Activated CD4-positive, alpha-beta memory T cell treated with anti-CD3 and anti-CD28 coated beads for 36 hours (primary cell): ENCODE results near the gene TKTL1. TPM values are rescaled to one million over a fixed set of nuclear protein-coding genes. Genes with fewer than 3 reads are reported as not detected.

ENCODE experiments used
- CTCF ChIA-PET: fragments of 350-600 bp; sonication (Branson Sonifier 250); formaldehyde crosslinking; loops from one replicate; lab custom pipeline; 2021; ENCODE audit warnings: antibody characterized with exemption, inconsistent platforms; lab: Charles Lee
- POLR2A ChIA-PET: fragments of 350-600 bp; sonication (Branson Sonifier 250); formaldehyde crosslinking; loops from one replicate; lab custom pipeline; 2021; ENCODE audit warnings: antibody characterized with exemption; lab: Charles Lee
- DNase-seq: peaks from one replicate; pipeline ENCODE4 v3.0.0-alpha.2; 2020
- H3K27ac Mint-ChIP-seq: one replicate; pipeline ENCODE4 v1.8.0; 2021; ENCODE audit warnings: mixed read lengths
- H3K27me3 Mint-ChIP-seq: one replicate; pipeline ENCODE4 v1.8.0; 2021; ENCODE audit warnings: mixed read lengths
- H3K36me3 Mint-ChIP-seq: one replicate; pipeline ENCODE4 v1.8.0; 2021; ENCODE audit warnings: mixed read lengths
- H3K4me1 Mint-ChIP-seq: one replicate; pipeline ENCODE4 v1.8.0; 2021; ENCODE audit warnings: low read depth, mixed read lengths
- H3K4me3 Mint-ChIP-seq: one replicate; pipeline ENCODE4 v1.8.0; 2021; ENCODE audit warnings: mild to moderate bottlenecking, mixed read lengths
- H3K9me3 Mint-ChIP-seq: one replicate; pipeline ENCODE4 v1.8.0; 2021; ENCODE audit warnings: mixed read lengths
- intact Hi-C: fragments of 100-400 bp; cut with micrococcal nuclease; formaldehyde crosslinking; loops from one replicate; pipeline ENCODE4 v1.15.1; 2023
- total RNA-seq, 2 experiments: library from RNA; stranded (reverse); gene quantifications; one replicate each; pipeline ENCODE4 v1.2.3, GENCODE V29; 2021

Gene TKTL1
- total RNA-seq, 2 experiments from 2014 or later: 0.15 to 0.21 TPM

DNA sequence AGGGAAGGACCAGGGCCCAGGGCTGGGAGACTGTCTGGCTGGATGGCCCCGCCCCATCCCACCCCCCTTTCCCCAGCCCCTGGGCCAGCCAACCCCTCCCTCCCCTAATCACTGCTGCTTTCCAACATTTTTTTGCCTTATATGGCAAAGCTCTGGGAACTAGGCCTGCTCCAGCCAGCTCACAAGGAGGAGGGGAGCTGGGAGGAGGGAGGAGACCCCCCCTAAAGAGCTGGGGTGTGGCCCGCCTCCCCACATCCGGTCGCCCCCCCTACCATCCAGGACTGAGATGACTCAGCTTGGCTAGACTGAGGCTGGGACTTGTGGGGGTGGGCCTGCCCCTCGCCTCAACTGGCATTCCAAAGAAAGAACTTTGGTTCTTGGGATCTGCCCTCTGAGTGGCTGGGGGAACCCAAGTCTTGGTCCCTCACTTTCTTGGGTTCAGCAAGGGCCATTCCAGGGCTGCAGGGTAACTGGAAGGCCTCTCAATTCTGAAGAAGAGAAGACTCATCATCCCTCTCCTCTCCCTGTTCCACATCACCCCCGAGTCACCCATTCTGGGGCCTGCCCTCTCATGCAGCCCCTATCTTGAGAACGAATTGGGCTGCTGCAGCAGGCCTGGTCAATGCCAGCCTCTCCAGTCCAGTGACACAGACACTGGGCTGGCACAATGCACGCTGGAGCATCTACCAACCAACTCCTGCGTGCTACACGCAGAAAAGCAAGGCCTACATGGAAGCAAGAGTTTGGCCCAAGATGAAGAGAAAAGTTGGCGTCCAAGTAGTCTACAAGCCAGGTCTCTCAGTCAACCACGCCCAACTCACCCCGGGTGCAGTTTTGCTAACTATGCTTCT lies 74.1 kb downstream of the TKTL1 start:
- CTCF ChIA-PET: interaction anchor here (1.0 kb wide), 1 partner anchor 28 kb away, joined by 3 read pairs; the partner anchor contains the start of gene RPL10
- Mint-ChIP-seq H3K4me3 (peak overlapping the region; percentile 96), H3K9me3 (no peaks in the 10 kb centered on the region), H3K36me3 (peaks cover 20% of the 10 kb centered on the region), H3K27ac (peak overlapping the region; percentile 96), H3K4me1 (peaks cover 24% of the 10 kb centered on the region), H3K27me3 (no peaks in the 10 kb centered on the region)
- DNase-seq: peak; percentile 82
- intact Hi-C loops: loop anchor here (1.0 to 10.0 kb wide), 2 partner anchors 10 to 395 kb away; partner anchors contain the start of genes EMD, HCFC1 and TMEM187
- POLR2A ChIA-PET: interaction anchor here (1.0 to 2.0 kb wide), 3 partner anchors 18 to 29 kb away, joined by 3 to 11 read pairs (median 4); partner anchors contain the start of gene RPL10

DNA sequence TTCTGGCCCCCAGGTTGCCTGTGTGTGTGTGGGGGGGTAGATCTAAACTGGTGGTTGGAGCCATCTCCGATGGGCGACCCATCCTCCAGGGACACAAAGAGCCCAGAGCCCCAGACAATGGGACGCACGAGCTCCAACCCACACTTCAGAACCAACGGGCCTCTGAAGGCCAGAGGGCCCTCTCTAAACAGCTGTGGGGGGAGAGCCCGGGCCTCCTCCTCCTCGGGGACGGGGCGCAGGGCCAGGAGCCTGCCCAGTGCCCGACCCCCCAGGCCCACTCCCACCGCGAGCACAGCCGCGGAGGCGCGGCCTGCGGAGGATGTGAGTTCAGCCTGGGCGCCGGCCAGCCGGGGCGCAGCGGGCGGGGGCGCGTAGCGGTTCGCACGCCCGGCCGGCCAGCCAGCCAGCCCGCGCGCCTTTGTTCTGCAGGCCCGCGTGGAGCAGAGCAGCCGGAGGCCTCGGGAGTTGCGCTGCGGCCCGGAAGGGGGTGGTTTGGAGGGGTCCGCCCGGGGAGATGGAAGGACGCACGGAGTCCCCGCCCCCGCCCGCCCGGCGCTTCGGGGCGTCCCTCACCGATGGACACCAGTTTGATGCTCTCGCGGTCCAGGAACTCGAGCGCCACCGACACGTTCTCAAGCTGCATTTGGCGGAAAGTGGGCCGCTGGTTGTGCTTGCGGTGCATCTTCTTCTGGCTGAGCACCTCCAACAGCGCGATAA lies 74.9 kb downstream of the TKTL1 start:
- intact Hi-C loops: loop anchor here (10.0 kb wide), 1 partner anchor 396 kb away; the partner anchor contains the start of genes HCFC1 and TMEM187
- H3K4me1 Mint-ChIP-seq: peaks cover 25% of the 10 kb centered on the region
- peak overlapping the region; percentile 96 for H3K27ac Mint-ChIP-seq
- no peak for DNase-seq
- peaks cover 17% of the 10 kb centered on the region for H3K36me3 Mint-ChIP-seq
- peak overlapping the region; percentile 96 for H3K4me3 Mint-ChIP-seq
- CTCF ChIA-PET: no interaction called here
- POLR2A ChIA-PET: interaction anchor here (1.0 kb wide), 1 partner anchor 145 kb away, joined by 3 read pairs; the partner anchor contains the start of gene FAM3A
- no peaks in the 10 kb centered on the region for H3K27me3 Mint-ChIP-seq
- no peaks in the 10 kb centered on the region for H3K9me3 Mint-ChIP-seq

DNA sequence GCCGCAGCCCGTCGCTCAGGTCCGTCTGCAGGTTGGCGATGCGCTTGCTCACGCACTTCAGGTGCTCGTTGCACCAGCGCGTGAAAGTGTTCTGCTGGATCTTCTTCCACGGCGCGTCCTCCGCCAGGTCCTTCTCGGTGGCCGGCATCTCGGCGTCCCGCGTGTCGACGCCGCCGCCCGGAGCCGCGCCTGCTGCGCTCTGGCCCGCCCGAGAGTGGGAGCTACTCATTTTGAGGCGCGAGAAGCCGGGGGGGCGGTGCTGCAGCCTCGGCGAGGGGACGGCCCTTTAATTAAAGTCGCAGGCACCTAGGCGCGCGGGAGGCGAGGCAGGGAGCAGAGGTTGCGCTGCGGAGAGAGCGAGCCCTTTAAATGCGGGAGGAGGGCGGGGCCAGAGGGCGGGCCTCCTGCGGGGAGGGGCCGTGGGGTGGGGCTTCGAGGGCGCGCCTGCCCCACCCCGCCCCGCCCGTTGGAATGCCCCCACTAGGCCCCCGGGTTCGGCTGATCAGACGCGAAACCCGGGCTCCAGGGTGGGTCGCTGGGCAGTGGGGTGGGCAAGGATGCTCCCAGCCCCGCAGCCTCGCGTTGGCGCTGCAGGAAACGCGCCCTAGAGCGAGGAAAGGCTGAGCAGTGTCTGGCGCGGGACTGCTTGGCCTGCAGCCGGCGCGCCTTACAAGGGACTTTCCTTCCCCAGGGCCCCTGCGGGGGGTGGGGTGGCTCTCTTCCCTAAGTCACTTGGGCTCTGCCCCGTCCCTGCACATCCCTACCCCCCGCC lies 75.6 kb downstream of the TKTL1 start:
- H3K4me1 Mint-ChIP-seq: peaks cover 25% of the 10 kb centered on the region
- ChIA-PET CTCF (no interaction called here), POLR2A (interaction anchor here (0.7 to 1.0 kb wide), 3 partner anchors 8 to 144 kb away, joined by 3 read pairs; partner anchors contain the start of genes EMD and FAM3A)
- peak overlapping the region; percentile 75 for H3K4me3 Mint-ChIP-seq
- peak overlapping the region; percentile 83 for H3K27ac Mint-ChIP-seq
- H3K36me3 Mint-ChIP-seq: peaks cover 15% of the 10 kb centered on the region
- intact Hi-C loops: loop anchor here (10.0 kb wide), 1 partner anchor 396 kb away; the partner anchor contains the start of genes HCFC1 and TMEM187
- H3K9me3 Mint-ChIP-seq: no peaks in the 10 kb centered on the region
- H3K27me3 Mint-ChIP-seq: no peaks in the 10 kb centered on the region
- DNase-seq: peak; percentile 95

DNA sequence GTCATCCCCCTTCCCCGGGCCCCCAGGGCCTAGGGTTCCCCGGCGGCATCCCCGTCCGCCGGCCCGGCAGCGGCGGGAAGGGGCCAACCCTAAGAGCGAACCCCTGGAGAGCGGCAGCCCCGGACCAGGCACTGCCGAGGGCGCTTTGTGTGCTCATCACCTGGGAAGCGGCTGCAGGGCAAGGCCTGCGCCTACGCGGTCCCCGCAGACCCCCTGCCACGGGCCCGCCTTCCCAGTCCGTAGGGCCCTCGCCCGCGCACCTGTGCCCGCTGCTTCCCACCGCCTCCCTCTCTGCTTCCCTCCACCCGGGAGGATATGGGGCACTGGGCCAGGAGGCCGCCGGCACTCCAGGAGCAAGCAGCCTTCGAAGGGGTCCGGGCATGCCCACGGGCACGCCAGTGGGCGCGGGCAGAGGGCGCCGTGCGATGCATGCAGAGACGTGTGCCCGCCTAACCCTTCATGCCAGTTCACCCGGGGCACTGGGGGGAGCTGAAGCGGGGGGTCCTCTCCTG lies 76.2 kb downstream of the TKTL1 start:
- H3K4me3 Mint-ChIP-seq: peak overlapping the region; percentile 75
- H3K9me3 Mint-ChIP-seq: no peaks in the 10 kb centered on the region
- peaks cover 11% of the 10 kb centered on the region for H3K36me3 Mint-ChIP-seq
- POLR2A ChIA-PET: no interaction called here
- peak overlapping the region; percentile 89 for H3K27ac Mint-ChIP-seq
- H3K27me3 Mint-ChIP-seq: no peaks in the 10 kb centered on the region
- peaks cover 25% of the 10 kb centered on the region for H3K4me1 Mint-ChIP-seq
- intact Hi-C loops: loop anchor here (10.0 kb wide), 1 partner anchor 397 kb away; the partner anchor contains the start of genes HCFC1 and TMEM187
- DNase-seq: no peak
- CTCF ChIA-PET: no interaction called here

DNA sequence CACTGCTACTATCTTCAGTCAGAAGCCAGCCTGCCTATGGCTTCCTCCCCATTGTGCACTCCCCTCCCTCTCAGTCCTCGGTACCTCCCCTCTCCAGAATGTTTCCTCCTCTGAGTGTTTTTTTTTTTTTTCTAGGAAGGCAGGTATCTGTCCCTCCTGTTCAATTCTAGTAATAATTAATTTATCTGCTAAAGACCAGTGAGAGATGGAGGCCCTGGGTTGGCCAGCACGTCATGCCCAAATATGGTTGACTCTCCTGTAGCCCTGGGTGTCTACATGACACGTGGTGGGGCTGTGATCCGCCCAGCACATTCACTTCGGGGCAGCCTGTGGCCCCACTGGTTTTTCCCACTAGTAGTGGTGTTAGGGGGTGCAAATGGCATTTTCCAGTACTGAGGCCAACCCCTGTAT lies 77.0 kb downstream of the TKTL1 start:
- peaks cover 30% of the 10 kb centered on the region for H3K4me1 Mint-ChIP-seq
- ChIA-PET CTCF (interaction anchor here (1.2 to 2.0 kb wide), 8 partner anchors 10 to 174 kb away, joined by 3 to 17 read pairs (median 7); partner anchors contain the start of genes ATP6AP1, G6PD, IKBKG and RPL10), POLR2A (interaction anchor here (0.7 kb wide), 1 partner anchor 273 kb away, joined by 3 read pairs; no protein-coding TSS in a partner anchor)
- intact Hi-C loops: loop anchor here (10.0 kb wide), 1 partner anchor 398 kb away; the partner anchor contains the start of genes HCFC1 and TMEM187
- H3K27ac Mint-ChIP-seq: peak overlapping the region; percentile 89
- peak; percentile 58 for DNase-seq
- peaks cover 11% of the 10 kb centered on the region for H3K36me3 Mint-ChIP-seq
- peak overlapping the region; percentile 75 for H3K4me3 Mint-ChIP-seq
- no peaks in the 10 kb centered on the region for H3K9me3 Mint-ChIP-seq
- H3K27me3 Mint-ChIP-seq: no peaks in the 10 kb centered on the region

DNA sequence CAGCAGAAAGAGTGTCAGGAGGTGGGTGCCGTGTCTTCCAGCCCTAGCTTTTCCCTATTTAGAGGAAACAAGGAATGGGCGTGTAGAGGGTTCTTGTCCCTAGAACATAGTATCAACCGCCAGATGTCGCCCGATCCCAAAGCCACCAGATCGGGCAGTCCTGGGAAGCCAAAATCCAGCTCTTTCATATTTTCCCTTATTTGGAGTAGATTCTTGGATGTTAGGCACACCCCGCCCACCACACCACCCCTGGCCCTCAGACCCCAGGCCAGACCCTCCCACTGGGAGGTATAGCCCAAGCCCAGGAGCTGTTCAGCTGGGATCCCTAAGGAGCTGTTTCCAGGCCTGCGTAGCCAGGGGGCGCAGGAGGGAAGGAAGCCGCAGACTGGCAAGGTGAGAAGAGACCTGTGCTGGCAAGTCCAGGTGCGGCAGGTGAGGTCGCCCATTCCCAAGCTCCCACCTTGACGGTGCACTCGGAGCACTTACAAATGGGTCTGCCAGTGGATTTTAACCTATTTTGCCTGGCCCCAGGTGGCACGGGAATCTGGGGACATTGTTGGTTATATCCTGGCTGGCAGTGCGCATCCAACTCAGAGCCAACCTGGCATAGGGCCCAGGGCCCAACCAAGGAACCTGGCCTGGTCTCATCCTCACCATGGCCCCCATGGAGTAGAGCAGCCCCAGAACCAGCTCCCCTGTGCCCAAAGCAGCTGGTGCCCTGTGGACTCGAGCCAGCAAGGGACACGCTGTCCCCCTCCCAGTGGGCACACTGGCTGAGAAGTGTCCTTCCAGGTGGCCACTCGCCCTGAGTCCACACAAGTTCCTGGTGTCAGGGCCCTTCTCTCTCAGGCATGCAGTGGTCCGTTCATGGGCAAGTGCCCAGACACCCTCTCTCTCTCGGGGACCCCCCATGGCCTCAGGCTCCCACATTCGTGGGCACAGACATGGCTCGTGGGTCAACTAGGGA lies 78.0 kb downstream of the TKTL1 start:
- Mint-ChIP-seq H3K4me3 (peak overlapping the region; percentile 70), H3K27me3 (no peaks in the 10 kb centered on the region), H3K27ac (no peak overlapping the region), H3K4me1 (peaks cover 23% of the 10 kb centered on the region), H3K36me3 (peaks cover 7% of the 10 kb centered on the region), H3K9me3 (no peaks in the 10 kb centered on the region)
- CTCF ChIA-PET: interaction anchor here (1.1 to 2.0 kb wide), 10 partner anchors 9 to 281 kb away, joined by 3 to 17 read pairs (median 6); partner anchors contain the start of genes ATP6AP1, G6PD, IKBKG and RPL10
- peak; percentile 46 for DNase-seq
- POLR2A ChIA-PET: interaction anchor here (0.6 to 0.7 kb wide), 3 partner anchors 25 to 355 kb away, joined by 3 read pairs; no protein-coding TSS in a partner anchor
- intact Hi-C loops: loop anchor here (10.0 kb wide), 1 partner anchor 399 kb away; the partner anchor contains the start of genes HCFC1 and TMEM187

DNA sequence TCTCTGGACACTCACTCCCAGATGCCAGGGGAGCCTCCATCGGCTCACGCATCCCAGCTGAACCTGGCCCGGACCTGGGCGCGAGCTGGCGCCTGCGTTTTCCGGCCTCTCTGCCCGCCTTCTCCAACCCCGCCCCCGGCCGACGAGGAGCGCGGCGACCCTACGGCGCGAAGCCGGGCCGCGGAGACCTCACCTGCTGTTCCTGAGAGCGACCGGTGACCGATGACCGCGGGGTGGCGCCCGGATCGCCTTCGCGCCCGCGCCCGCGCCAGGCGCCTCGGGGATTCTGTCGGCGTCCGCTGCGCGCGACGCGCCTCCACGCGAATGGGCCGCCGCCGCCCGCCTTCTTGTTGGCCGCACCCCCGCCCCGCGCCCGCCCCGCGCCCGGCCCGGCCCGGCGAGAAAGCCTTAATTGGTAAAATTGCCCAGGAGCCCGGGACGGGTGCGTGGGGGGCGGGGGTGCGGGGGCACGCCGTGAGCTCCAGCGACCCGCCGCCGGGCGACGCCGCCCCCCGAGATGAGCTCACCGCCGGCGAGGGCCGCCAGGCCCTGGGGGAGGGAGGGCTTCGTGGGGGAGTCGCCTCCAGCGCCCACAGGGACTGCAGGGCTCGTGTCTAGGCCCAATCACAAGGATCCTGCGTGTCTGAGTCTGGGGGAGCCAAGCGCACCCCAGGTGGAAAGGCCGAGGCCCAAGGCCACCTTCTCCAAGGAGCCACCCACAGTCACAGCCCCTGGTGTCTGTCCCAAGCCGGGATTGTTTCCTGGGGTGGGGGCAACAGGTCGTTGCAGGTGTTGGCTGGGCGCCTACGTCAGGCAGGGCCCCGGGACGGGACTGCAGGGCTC lies 78.9 kb downstream of the TKTL1 start, which contains the start of gene FLNA:
Gene FLNA, minus strand, starts transcription at position 322 of the 843 bp plus-strand sequence. CDS start 3,389 bp downstream, outside the sequence.
- H3K27me3 Mint-ChIP-seq: no peaks in the 10 kb centered on the region
- no peaks in the 10 kb centered on the region for H3K9me3 Mint-ChIP-seq
- peaks cover 7% of the 10 kb centered on the region for H3K36me3 Mint-ChIP-seq
- ChIA-PET CTCF (interaction anchor here (1.1 to 2.0 kb wide), 5 partner anchors 24 to 282 kb away, joined by 3 to 17 read pairs (median 7); partner anchors contain the start of genes ATP6AP1 and RPL10), POLR2A (no interaction called here)
- intact Hi-C loops: loop anchor here (5.0 to 10.0 kb wide), 3 partner anchors 63 to 400 kb away; partner anchors contain the start of genes GDI1, HCFC1, MECP2 and TMEM187
- H3K4me1 Mint-ChIP-seq: peaks cover 23% of the 10 kb centered on the region
- DNase-seq: peak; percentile 38
- H3K4me3 Mint-ChIP-seq: peak within 1 kb of the TSS; percentile 70
- H3K27ac Mint-ChIP-seq: no peak within 1 kb of the TSS

DNA sequence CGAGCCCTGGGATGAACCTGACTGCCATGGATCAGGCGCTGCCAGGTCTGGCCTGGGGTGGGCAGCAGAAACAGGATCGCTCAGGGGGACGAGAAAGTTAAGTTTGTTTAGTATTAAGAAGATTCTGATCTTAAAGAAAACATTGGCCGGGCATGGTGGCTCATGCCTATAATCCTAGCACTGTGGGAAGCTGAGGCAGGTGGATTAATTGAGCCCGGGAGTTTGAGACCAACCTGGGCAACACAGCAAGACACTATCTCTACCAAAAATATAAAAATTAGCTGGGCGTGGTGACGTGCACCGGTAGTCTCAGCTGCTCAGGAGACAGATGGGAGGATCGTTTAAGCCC lies 79.5 kb downstream of the TKTL1 start:
- peak overlapping the region; percentile 28 for H3K4me3 Mint-ChIP-seq
- ChIA-PET CTCF (no interaction called here), POLR2A (no interaction called here)
- no peaks in the 10 kb centered on the region for H3K9me3 Mint-ChIP-seq
- DNase-seq: no peak
- peaks cover 25% of the 10 kb centered on the region for H3K4me1 Mint-ChIP-seq
- H3K36me3 Mint-ChIP-seq: peaks cover 4% of the 10 kb centered on the region
- H3K27ac Mint-ChIP-seq: no peak overlapping the region
- intact Hi-C loops: loop anchor here (5.0 to 10.0 kb wide), 3 partner anchors 62 to 400 kb away; partner anchors contain the start of genes GDI1, HCFC1, MECP2 and TMEM187
- H3K27me3 Mint-ChIP-seq: no peaks in the 10 kb centered on the region

DNA sequence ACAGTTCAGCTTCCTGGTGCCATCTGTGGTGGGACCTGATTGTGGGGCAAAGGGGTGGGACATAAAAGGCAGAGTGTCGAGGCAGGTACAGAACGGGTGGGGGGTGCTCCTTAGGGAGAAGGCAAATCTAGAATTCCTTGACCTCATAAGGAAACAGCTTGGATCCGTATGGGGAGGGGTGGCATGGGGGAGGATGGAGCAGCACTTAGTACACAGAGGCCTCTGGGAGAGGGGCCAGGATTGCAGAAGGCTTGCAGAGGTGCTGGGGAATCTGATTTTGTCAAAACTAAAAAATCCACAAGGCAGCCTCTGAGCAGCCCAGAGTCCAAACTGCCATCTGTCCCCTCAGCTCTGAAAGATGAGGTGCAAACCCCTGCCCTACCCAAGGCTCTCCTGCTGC lies 81.2 kb downstream of the TKTL1 start:
- POLR2A ChIA-PET: no interaction called here
- Mint-ChIP-seq H3K27ac (peak overlapping the region; percentile 82), H3K9me3 (no peaks in the 10 kb centered on the region), H3K36me3 (peaks cover 8% of the 10 kb centered on the region), H3K4me1 (peaks cover 34% of the 10 kb centered on the region), H3K27me3 (no peaks in the 10 kb centered on the region), H3K4me3 (no peak overlapping the region)
- no peak for DNase-seq
- intact Hi-C loops: loop anchor here (5.0 to 10.0 kb wide), 3 partner anchors 61 to 402 kb away; partner anchors contain the start of genes GDI1, HCFC1, MECP2 and TMEM187
- CTCF ChIA-PET: no interaction called here
